C4-2B (cell line): ENCODE measurements around the gene POU2AF1.

Source experiments
- ZFX ChIP-seq: fragments of 450-650 bp; IDR thresholded peaks from 2 replicates; pipeline ENCODE4 v1.6.1; 2017
- TF ChIP-seq, protein P1 (sequence below): fragments of 450-650 bp; conservative IDR thresholded peaks from 2 replicates; pipeline ENCODE4 v1.5.1; 2017; ENCODE audit warnings: mild to moderate bottlenecking

DNA sequence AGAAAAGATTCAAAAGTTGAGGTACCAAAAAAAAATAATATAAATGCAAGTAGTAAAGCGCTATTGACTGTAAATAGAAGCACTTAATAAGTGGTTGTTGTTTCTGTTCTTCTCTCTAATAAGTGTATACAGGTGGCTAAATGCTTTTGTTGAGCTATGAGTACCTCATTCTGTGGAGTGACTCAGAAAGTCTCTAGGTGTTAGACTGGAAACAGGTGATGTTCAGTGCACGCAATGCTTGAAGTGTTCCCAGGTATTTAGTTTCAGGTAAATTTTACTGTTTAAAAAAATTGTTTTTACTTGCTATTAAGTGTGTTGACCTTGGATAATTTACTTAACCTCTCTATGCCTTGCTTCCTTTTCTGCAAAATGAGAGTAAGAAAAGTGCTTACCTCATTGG, 56.5 kb downstream of the POU2AF1 start:
- TF ChIP-seq, protein P1, sequence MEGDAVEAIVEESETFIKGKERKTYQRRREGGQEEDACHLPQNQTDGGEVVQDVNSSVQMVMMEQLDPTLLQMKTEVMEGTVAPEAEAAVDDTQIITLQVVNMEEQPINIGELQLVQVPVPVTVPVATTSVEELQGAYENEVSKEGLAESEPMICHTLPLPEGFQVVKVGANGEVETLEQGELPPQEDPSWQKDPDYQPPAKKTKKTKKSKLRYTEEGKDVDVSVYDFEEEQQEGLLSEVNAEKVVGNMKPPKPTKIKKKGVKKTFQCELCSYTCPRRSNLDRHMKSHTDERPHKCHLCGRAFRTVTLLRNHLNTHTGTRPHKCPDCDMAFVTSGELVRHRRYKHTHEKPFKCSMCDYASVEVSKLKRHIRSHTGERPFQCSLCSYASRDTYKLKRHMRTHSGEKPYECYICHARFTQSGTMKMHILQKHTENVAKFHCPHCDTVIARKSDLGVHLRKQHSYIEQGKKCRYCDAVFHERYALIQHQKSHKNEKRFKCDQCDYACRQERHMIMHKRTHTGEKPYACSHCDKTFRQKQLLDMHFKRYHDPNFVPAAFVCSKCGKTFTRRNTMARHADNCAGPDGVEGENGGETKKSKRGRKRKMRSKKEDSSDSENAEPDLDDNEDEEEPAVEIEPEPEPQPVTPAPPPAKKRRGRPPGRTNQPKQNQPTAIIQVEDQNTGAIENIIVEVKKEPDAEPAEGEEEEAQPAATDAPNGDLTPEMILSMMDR, result no peak
- no peak for TF ChIP-seq ZFX
